ENCODE results near the gene TCEAL6.
"Not testable (repeated sequence)": the region's sequence is repeated elsewhere in the genome, so short reads cannot be mapped to it uniquely, and the experiment has no call there.

Gene TCEAL6

GRCh38 chrX:102142274-102142673 is at the start of gene TCEAL6:
TCEAL6 (minus strand) TSS chrX:102142481.
- DNase-seq (ENCODE audit: low spot score) = not testable (repeated sequence)

GRCh38 chrX:102185967-102186720 is 43.9 kb upstream of the TCEAL6 start:
- no peak for DNase-seq (ENCODE audit: low spot score)

DNA sequence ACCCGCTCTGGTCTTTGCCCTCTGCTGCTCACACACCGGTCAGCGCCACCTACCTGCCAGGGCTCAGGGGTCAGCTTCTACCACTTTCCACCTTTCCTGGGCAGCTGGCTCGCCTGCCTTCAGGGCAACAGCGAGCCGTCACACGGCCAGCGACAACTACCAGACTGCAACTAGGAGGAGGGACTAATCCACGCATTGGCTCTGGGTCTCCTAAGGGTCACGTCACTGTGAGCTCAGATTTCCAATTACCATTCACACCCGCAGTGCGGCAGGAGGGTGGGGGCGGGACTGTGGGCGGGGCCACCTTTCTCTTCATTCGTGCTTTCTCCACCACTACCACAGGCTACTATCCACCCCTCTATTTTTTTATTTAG is 13.5 kb upstream of the TCEAL6 start, which contains the start of gene BEX5:
Gene BEX5 (minus strand): TSS at position 172 of the 374 bp plus-strand sequence. CDS start 1,712 bp downstream, outside the sequence.
- DNase-seq (ENCODE audit: low spot score) = peak; percentile 51

GRCh38 chrX:102154900-102155805 is 12.9 kb upstream of the TCEAL6 start:
- DNase-seq (ENCODE audit: low spot score) = peak; percentile 10

DNA sequence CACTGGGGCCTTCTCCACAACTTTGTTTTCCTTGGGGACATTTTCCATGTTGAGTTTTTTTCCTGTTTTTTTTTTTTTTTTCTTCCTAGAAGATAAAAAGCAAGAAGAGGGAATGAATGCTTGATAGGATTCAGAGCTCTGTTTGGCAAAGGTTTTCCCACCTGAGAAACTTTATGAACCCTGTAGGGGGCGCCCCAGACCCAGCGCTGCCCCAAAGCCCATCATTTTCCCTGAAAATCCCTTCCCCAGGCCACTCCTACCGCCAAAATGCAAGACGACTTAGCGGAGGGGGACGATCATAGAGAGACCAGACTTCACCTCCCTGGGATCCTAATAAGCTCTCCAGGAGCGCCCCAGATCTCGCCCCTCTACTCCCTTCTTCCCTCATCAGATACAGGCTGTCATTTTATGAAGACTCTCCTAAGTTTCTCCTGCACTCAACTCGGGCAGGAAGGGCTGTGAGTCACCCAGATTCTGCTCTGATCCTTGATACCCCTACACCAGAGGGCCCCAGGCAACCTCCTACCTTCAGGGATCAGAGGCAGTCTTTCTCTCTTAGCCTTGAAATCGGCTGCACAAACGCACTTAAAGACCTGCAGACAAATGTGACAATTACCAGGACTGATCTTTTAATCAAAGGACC is 12.1 kb upstream of the TCEAL6 start:
- no peak for DNase-seq (ENCODE audit: low spot score)

GRCh38 chrX:102141631-102142030 is 650 bp downstream of the TCEAL6 start:
- not testable (repeated sequence) for DNase-seq (ENCODE audit: low spot score)

DNA sequence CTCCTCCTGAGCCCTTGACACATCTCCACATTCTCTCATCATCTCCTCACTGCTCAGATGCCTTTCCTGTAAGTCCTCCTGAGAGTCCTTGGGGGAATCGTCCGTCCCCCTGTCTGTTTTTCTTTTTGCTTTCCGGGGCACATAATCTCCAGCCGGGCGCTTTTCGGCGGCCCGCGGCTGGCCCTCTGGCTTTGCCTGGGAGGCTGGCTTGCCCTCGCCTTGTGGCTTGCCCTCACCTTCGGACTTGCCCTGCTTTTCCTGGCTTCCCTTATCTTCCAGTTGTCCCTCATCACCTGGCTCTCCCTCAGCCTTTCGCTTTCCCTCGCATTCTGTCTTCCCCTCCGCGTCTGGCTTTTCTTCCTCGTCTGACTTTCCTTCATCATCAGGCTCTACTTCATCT is 1.4 kb downstream of the TCEAL6 start:
- DNase-seq (ENCODE audit: low spot score) = not testable (repeated sequence)

GRCh38 chrX:102138064-102138463 is 4.2 kb downstream of the TCEAL6 start:
- DNase-seq (ENCODE audit: low spot score) = no peak

DNA sequence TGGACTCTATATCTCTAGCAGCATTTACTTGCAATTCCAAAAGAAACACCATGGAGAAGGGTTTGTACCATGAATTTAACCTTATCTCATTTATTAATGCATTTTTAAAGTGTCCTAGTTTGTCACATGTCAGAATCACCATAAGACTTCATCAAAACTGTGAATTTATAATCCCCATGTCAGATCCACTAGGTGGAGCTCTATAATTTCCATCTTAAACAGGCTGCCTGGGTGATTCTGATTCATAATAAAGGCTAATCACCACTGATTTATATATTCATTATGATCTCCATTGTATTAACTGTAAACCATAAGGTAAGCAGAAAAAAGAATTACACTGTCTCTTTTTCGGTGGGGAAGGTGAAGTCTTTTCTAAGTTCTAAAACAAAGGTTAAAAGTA is 12.8 kb downstream of the TCEAL6 start:
- DNase-seq (ENCODE audit: low spot score) = no peak

GRCh38 chrX:102126863-102127262 is 15.4 kb downstream of the TCEAL6 start:
- no peak for DNase-seq (ENCODE audit: low spot score)

DNA sequence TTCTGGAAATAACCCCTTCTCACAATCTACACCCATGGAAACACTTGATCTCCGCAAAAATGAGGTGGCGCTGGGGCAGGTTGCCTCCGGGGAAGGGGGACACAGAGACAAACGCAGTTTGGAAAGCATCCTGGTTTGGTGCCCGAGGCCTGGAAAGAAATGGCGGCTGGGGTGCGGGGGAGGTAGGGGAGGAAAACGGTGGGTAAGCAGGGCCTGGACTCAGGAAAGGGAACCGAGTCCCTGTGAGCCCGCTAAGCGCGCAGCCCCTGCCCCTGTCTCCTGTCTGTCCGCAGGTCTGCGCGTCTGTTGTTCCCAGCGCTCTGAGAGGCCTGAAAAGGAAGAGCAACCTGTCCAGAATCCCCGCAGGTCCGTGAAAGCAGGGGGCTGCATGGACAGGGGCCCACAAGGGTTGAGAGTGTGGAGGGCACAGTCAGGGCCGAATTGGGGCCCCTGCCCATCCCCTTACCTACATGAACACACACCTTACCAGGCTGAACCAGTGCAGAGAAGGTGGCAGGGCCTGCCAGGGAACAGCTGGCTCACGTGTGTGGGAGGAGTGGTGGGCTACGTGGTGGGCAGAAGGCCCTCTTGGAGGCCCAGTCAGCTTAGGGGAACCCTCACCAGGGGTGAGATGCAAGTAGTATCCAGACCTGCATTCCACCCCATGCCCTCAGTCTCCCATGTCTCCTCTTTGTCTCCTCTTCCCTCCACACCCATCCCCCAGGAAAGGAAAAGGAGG is 16.0 kb downstream of the TCEAL6 start:
- DNase-seq (ENCODE audit: low spot score) = not testable (repeated sequence)

- DNase-seq (ENCODE audit: low spot score) = not testable (repeated sequence)
Measured at GRCh38 chrX:102125436-102125835, 16.8 kb downstream of the TCEAL6 start, which contains the start of gene TCEAL2. TCEAL2 (plus strand) TSS chrX:102125679; CDS start chrX:102126831, 1,152 bp downstream.

DNA sequence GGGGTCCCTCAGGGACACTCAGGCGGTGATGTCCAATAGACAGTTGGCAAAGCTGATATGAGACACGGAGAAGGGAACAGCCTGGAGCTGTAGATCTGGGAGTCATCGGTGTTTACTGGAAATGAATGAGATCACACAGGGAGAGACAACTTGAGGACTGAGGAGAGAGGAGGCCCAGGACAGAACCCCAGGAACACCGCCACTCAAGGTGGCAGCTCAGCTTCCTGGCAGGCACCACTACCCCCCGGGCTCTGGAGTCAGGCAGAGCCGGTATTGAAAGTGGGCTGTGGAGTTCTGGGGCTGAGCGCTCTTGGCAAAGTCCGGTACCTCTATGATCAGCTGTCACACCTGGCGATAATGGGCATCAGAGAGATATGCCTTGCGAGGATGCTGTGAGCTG is 17.3 kb downstream of the TCEAL6 start:
- not testable (repeated sequence) for DNase-seq (ENCODE audit: low spot score)

- DNase-seq (ENCODE audit: low spot score) = no peak
Measured at GRCh38 chrX:102115748-102116147, 26.5 kb downstream of the TCEAL6 start.

DNA sequence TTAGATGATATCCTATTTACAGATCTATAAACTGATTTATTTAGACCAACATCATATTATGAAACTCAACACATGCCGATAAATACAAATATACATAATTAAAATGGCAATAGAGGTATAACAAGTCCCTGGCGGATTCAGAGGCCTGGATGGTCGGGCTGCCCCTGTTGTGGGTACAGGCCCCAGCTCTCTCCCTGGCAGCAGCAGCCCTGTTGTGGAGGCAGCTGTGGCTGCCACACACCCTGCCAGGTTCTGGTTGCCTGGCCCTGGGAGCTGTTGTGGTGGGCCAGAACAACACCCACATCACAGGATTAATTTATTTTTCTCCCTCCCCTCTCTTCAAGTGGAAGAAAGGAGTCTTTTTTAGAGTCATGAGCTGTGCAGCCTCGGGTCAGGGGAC is 28.9 kb downstream of the TCEAL6 start:
- no peak for DNase-seq (ENCODE audit: low spot score)

All from CD4-positive, alpha-beta T cell treated with Interleukin-15 for 4 hours (primary cell).